Pancreas (tissue), 10 donors: ENCODE results near the gene TOMM34. TPM values are rescaled to one million over a fixed set of nuclear protein-coding genes. Genes with fewer than 3 reads are reported as not detected.
A peak's percentile ranks its signal among the peaks of the same experiment; 100 is the strongest.

Experiments used
- ATAC-seq, 4 donors: fragments of 200-7000 bp; cut with Tn5 transposase; one replicate each; pipeline versions ENCODE4 v1.8.0 to v1.9.1; 2020; ENCODE audit warnings: mild to moderate bottlenecking in 4 of 4, moderate library complexity in 4 of 4
- DNase-seq, 6 donors: peaks; one replicate each; pipeline ENCODE4 v3.0.0-alpha.2; 2020
- FAIRE-seq: peaks from 2 replicates; lab custom pipeline; 2012; peaks lifted over from hg19 to GRCh38; lab: Jason Lieb, UNC
- H3K27ac ChIP-seq, 4 donors: fragments of 200-600 bp; sonication (generic); 1 replicate in 3 of 4; 2 replicates in 1 of 4; pipeline versions ENCODE4 v1.5.0 to v1.8.0; 2020
- H3K27me3 ChIP-seq, 4 donors: fragments of 200-600 bp; one replicate each; pipeline ENCODE4 v1.8.0; 2021
- H3K36me3 ChIP-seq, 3 donors: fragments of 200-600 bp; sonication (generic) in 1 of 3; one replicate each; pipeline versions ENCODE4 v1.5.0 to v1.8.0; 2020 to 2021
- H3K4me1 ChIP-seq, 3 donors: fragments of 200-600 bp; one replicate each; pipeline ENCODE4 v1.8.0; 2021
- H3K4me3 ChIP-seq, 4 donors: fragments of 200-600 bp; sonication (generic) in 2 of 4; one replicate each; pipeline versions ENCODE4 v1.5.0 to v1.8.0; 2020 to 2021
- H3K9me3 ChIP-seq, 4 donors: fragments of 200-600 bp; one replicate each; pipeline ENCODE4 v1.8.0; 2021
- CTCF ChIP-seq, 4 donors: fragments of 200-600 bp; sonication (generic) in 3 of 4; IDR thresholded peaks; one replicate each; pipeline versions ENCODE4 v1.5.0 to v1.8.0; 2021; ENCODE audit warnings: antibody characterized with exemption in 4 of 4
- WGBS, 2 donors: extraction: QIAGEN DNeasy Blood & Tissue Kit; methylation state at CpG; one replicate each; pipeline ENCODE4 v1.1.7; 2013; 5-methylcytosine and 5-hydroxymethylcytosine counted together
- intact Hi-C, 3 donors: fragments of 100-400 bp; cut with DNase I; formaldehyde crosslinking; loops; one replicate each; pipeline versions ENCODE4 v1.11.1 to v1.14.2; 2022
- polyA plus RNA-seq, 2 donors: library from polyadenylated mRNA; stranded (reverse); fragments of 200-250 nt; gene quantifications; one replicate each; pipeline ENCODE4 v1.2.3, GENCODE V29; 2013
- total RNA-seq, 6 donors: library from RNA; stranded (reverse); fragmentation: NEBNext Ultra II Directional in 4 of 6; extraction: Animal tissue kit (Norgen Biotek cat#: 25700) in 4 of 6; gene quantifications; one replicate each; pipeline versions ENCODE4 v1.2.1 to v1.2.4, GENCODE V29; 2021 to 2023
- donor health status: healthy with polysubstance abuse.
- donor health status: DM: no; HTN: no; CAD: no; lungs with moderate emphysema.
- donor health status: DM: no; HTN: no; CAD: no.
- donor health status: control.
- donor health status: control.
- donor health status: Bipolar disorder and iron deficiency.
- donor health status: DM: yes; HTN: yes; CAD: no.
- donor health status: DM: no; HTN: no; CAD: no.
- donor health status: DM: no; HTN: no; CAD: no.
- donor health status: DM: yes; HTN: yes; CAD: no.

The TOMM34 gene
- total and polyA plus RNA-seq, 8 donors = 4.9 to 18.6 (median 7.4) TPM

GRCh38 chr20:44993343-44993742, 33.1 kb upstream of the TOMM34 start:
- Histone ChIP-seq H3K36me3 (peaks cover 0 to 9% (median 0%) of the 10 kb centered on the region in 3 donors), H3K27ac (no peak overlapping the region), H3K9me3 (no peaks in the 10 kb centered on the region), H3K27me3 (no peaks in the 10 kb centered on the region), H3K4me1 (peaks cover 0 to 7% (median 0%) of the 10 kb centered on the region in 3 donors), H3K4me3 (no peak overlapping the region)
- DNase-seq (no peak), ATAC-seq (no peak), FAIRE-seq (no peak)
- intact Hi-C loops = no loop called here
- TF ChIP-seq CTCF (IDR thresholded peaks at IDR 0.05) = no peak
- 87 to 92% methylated on average over 3 of the region's 3 CpGs for WGBS, 2 donors

- TF ChIP-seq CTCF (IDR thresholded peaks at IDR 0.05) = no peak
- FAIRE-seq (no peak), ATAC-seq (no peak), DNase-seq (no peak)
- H3K4me1 ChIP-seq = peaks cover 0 to 7% (median 0%) of the 10 kb centered on the region in 3 donors
- no peak overlapping the region for H3K27ac ChIP-seq
- H3K36me3 ChIP-seq = no peaks in the 10 kb centered on the region
- H3K4me3 ChIP-seq = no peak overlapping the region
- intact Hi-C loops = no loop called here
- H3K27me3 ChIP-seq = no peaks in the 10 kb centered on the region
- no peaks in the 10 kb centered on the region for H3K9me3 ChIP-seq
Measured at GRCh38 chr20:44990957-44991356, 30.8 kb upstream of the TOMM34 start.

- Histone ChIP-seq H3K4me3 (no peak overlapping the region), H3K4me1 (peaks cover 0 to 7% (median 0%) of the 10 kb centered on the region in 3 donors), H3K27ac (no peak overlapping the region), H3K36me3 (no peaks in the 10 kb centered on the region), H3K9me3 (no peaks in the 10 kb centered on the region), H3K27me3 (no peaks in the 10 kb centered on the region)
- ATAC-seq (peak in 2 of 4 donors; percentile 23 to 35), DNase-seq (no peak), FAIRE-seq (no peak)
- intact Hi-C loops = no loop called here
- WGBS, 2 donors = 79 to 80% methylated on average over 3 of the region's 3 CpGs
- TF ChIP-seq CTCF (IDR thresholded peaks at IDR 0.05) = no peak
Measured at GRCh38 chr20:44990425-44990824, 30.2 kb upstream of the TOMM34 start.

- WGBS, 2 donors = 94 to 97% methylated on average over 1 of the region's 1 CpG
- TF ChIP-seq CTCF (IDR thresholded peaks at IDR 0.05) = no peak
- DNase-seq = no peak
- no peak for FAIRE-seq
- intact Hi-C loops = no loop called here
- Histone ChIP-seq H3K4me1 (peaks cover 0 to 7% (median 0%) of the 10 kb centered on the region in 3 donors), H3K9me3 (no peaks in the 10 kb centered on the region), H3K27ac (no peak overlapping the region), H3K36me3 (no peaks in the 10 kb centered on the region), H3K27me3 (no peaks in the 10 kb centered on the region), H3K4me3 (no peak overlapping the region)
- ATAC-seq = no peak
Measured at GRCh38 chr20:44988631-44989171, 28.5 kb upstream of the TOMM34 start.

GRCh38 chr20:44983093-44983674, 23.0 kb upstream of the TOMM34 start:
- no peaks in the 10 kb centered on the region for H3K36me3 ChIP-seq
- intact Hi-C loops = no loop called here
- H3K4me3 ChIP-seq = no peak overlapping the region
- DNase-seq (no peak), FAIRE-seq (no peak), ATAC-seq (no peak)
- TF ChIP-seq CTCF (IDR thresholded peaks at IDR 0.05) = no peak
- H3K4me1 ChIP-seq = no peaks in the 10 kb centered on the region
- no peaks in the 10 kb centered on the region for H3K9me3 ChIP-seq
- 98 to 100% methylated on average over 7 of the region's 7 CpGs for WGBS, 2 donors
- H3K27ac ChIP-seq = no peak overlapping the region
- no peaks in the 10 kb centered on the region for H3K27me3 ChIP-seq
